Middle frontal gyrus (tissue), 1 donor: ENCODE results near the gene DBP.
"Not testable (repeated sequence)": the region's sequence is repeated elsewhere in the genome, so short reads cannot be mapped to it uniquely, and the experiment has no call there.

ENCODE experiments used
- DNase-seq: peaks from one replicate; pipeline ENCODE4 v3.0.0-alpha.2; 2015; ENCODE audit warnings: low spot score; ENCODE audit errors: extremely low spot score

DBP gene, protein sequence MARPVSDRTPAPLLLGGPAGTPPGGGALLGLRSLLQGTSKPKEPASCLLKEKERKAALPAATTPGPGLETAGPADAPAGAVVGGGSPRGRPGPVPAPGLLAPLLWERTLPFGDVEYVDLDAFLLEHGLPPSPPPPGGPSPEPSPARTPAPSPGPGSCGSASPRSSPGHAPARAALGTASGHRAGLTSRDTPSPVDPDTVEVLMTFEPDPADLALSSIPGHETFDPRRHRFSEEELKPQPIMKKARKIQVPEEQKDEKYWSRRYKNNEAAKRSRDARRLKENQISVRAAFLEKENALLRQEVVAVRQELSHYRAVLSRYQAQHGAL

DNA sequence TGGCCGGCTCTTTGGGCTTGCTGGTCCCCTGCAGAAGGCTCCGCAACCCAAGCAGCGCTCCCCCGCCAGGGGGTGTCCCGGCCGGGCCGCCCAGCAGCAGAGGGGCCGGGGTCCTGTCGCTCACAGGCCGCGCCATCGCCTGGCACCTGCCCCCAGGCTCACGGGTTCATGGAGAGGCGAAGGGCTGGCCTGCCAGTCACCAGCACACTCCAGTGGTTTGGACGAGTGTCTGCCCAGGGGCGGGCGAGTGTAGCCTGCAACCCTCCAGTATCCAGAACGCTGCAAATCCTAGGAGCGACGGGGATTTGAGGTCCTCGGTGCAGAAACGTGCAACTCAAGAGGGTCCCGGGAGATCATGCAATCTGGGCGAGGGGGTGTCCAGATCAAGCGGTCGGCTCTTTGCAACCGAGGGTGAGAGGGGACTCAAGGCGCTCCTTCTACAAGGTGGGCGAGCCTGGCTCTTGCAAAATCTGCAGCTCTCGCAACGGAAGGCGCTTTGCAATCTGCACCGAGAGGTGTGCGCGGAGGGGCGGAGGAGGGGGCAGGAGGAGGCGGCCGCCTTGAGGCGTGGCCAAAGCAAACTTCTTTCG is at the start of gene DBP:
TSS of gene DBP (minus strand) at position 521 of the 590 bp plus-strand sequence. CDS start at position 136, 385 bp downstream.
- no peak for DNase-seq

DNA sequence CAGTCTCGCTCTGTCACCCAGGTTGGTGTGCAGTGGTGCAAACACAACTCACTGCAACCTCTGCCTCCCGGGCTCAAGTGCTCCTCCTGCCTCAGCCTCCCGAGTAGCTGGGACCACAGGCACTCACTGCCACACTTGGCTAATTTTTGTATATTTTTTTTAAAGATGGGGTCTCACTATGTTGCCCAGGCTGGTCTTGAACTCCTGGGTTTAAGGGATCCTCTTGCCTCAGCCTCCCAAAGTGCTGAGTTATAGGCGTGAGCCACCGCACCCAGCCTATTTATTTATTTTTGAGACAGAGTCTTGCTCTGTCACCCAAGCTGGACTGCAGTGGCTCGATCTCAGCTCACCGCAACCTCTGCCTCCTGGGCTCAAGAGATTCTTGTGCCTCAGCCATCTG is 49.5 kb upstream of the DBP start:
- DNase-seq, result not testable (repeated sequence)

DNA sequence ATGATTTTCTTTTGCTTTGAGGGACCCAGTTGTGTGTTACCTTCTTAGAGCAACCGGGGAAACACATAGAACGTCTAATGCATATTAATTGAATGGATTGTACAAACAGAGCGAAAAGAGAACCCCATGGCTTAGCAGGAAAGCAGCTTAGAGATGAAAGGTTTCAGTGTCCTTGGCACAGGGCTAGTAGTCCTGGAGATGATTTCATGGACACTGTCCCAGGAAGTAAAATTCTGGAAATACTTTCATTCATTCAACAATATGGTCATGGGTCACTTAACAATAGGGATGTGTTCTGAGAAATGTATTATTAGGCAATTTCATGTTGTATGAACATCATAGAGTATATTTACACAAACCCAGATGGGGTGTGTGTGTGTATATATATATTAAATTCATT is 48.9 kb upstream of the DBP start:
- no peak for DNase-seq

DNA sequence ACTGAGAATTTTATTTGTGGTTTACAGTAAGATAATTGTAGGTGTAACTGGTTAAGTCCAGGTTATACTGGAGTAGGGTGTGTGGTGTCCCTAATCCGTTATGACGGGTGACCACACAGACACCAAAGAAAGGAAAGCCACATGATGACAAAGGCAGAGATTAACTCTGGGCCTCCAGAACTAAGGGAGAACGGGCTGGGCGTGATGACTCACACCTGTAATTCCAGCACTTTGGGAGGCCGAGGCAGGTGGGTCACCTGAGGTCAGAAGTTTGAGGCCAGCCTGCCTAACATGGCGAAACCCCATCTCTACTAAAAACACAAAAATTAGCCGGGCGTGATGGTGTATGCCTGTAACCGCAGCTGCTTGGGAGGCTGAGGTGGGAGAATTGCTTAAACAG is 48.4 kb upstream of the DBP start:
- DNase-seq, result no peak

DNA sequence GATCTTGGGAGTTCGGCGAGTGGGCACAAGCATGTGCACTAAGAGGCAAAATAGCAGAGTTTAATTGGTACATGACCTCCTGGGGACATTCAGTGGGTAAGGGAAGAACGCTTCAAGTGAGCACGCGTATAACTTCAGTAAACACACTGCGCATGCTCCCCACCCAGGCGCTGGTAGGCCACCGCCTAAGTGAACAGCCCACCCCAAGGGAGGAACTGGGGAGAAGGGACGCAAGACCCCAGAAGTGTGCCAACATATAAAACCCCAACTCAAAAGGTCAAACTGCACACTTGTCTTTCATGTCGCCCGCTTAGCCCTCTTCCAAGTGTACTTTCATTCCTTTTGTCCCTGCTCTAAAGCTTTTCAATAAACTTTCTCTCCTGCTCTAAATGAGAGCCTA is 46.2 kb upstream of the DBP start:
- peak; percentile 33 for DNase-seq

DNA sequence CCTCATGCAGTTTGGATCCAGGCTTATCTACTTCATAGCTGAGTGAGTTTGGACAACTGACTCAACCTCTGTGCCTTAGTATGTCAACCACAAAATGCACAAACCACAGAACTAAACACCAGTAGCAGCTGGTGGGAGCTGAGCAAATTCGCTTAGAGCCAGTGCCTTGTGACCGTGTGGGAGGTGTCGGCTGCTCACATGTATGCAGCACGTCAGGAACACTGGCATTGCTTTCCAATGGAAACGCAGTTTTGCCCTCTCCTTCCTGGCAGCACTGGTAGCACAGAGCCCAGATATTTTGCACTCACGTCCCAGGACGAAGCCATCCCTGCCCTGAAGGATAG is 43.9 kb upstream of the DBP start:
- DNase-seq, result peak; percentile 35

DNA sequence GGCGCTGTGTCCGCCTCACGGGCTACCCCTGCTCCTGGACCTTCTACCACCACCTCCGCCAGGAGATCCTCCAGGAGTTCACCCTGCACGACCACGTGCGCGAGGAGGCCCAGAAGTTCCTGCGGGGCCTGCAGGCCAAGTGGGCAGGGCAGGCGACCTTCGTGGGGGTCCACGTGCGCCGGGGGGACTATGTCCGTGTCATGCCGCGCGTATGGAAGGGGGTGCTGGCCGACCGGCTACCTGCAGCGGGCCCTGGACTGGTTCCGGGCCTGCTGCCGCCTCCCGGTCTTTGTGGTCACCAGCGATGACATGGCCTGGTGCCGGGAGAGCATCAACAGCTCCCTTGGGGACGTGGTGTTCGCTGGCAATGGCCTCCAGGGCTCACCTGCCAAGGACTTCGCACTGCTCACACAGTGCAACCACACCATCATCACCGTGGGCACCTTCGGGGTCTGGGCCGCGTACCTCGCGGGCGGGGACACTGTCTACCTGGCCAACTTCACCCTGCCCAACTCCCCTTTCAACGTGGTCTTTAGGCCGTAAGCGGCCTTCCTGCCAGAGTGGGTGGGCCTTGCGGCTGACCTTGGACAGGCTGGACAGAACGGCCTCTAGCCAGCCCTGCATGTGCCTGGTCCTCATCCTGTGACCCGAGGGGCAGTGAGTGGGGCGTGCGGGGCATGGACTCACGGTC is 43.4 kb upstream of the DBP start:
- DNase-seq, result no peak

DNA sequence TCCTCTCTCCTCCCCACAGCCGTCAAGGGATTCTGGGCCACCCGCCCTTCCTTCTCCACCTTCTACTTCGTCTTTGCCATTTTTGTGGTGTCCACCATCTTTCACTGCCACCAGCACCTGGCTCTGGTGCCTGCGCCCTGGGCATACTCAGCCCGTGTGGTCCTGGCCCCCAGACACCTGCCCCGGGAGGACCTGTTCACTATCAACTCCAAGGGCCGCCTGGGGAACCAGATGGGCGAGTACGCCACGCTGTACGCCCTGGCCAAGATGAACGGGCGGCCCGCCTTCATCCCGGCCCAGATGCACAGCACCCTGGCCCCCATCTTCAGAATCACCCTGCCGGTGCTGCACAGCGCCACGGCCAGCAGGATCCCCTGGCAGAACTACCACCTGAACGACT is 42.8 kb upstream of the DBP start:
- not testable (repeated sequence) for DNase-seq

DNA sequence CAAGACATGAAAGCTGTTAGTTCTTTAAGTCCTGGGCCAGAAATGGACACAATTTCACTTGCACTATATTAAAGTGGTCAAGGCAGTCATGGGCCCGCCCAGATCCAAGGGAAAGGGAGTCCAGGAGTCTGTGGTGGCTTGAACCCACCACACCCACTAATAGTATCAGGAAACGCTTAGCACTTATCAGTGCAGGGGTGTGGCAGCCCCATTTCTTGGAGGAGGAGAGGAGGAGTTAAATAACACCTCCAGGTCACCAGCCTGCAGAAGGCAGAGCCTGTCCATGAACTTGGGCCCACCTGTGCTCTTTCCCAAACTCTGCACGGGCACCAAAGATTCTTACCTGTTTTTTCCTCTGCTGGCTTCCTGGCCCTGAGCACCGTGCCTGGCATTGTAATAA is 41.0 kb upstream of the DBP start:
- no peak for DNase-seq

DNA sequence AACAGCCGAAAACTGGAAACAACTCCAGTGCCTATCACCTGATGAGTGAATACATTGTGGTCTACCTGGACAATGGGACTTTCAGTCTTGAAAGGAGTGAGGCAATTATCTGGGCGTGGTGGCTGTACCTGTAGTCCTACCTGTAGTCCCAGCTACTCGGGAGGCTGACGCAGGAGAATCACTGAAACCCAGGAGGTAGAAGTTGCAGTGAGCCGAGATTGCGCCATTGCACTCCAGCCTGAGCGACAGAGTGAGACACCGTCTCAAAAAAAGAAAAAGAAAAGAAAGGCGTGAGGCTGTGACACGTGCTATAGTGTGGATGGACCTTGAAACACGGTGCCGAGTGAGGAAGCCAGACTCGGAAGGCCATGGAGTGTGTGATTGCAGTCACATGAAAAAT is 39.7 kb upstream of the DBP start:
- no peak for DNase-seq

DNA sequence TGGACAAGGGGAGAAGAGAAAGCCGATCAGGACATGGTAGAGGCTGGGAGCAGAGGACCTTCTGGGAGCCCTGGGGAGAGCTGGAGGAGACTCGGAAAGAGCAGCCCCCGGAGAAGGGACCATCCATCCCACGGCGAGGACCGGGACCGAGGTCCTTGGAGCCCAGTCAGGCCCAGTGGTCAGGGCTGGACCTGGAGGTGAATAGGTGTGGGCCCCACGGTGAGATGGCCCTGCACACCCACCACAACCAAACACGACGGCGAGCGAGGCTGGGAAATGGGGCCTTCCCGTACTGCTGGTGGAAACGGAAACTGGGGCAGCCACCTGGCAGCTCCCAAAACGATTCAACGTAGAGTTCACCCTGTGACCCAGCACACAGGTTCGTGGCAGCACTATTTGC is 39.3 kb upstream of the DBP start:
- no peak for DNase-seq

DNA sequence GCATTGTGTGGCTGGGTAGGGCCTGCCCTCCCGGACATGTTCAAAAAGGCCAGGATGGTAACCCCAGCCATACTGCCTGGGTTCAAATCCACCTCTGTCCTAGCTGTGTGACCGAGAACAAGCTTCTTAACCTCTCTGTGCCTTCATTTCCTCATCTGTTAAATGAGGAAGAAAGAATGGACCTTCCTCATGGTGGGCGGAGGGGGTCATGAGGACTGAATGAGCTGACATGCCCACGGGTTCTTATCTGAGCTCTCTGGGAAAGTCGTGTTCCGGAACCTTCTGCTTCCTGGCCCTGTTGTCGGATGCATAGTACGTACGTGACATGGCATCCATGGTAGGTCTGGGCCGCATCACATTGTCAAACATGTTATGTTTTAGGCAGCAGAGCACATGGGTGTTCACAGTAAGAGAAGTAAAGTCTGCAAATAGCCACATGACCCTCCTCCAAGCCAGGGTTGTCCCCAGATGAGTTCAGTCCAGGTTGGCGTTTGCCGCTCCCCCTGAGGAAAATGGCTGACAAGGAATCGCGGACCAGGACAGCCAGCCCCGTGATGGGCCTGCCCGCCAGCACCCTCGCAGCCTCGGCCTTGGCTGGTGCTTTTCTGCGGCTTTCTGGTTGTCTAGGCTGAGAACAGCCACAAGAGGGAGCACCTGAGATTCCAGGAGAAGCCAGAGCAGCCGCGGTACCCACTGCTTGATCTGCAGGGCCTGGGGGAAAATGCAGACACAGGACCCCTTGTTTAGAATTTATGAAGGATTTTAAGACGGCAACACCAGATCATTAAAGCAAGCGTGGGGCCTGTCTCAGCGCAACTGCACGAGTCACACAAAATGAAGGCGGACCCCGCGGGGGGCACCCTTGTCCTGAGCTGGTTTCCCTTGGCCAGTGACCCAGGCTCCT is 38.0 kb upstream of the DBP start:
- peak; percentile 83 for DNase-seq

DNA sequence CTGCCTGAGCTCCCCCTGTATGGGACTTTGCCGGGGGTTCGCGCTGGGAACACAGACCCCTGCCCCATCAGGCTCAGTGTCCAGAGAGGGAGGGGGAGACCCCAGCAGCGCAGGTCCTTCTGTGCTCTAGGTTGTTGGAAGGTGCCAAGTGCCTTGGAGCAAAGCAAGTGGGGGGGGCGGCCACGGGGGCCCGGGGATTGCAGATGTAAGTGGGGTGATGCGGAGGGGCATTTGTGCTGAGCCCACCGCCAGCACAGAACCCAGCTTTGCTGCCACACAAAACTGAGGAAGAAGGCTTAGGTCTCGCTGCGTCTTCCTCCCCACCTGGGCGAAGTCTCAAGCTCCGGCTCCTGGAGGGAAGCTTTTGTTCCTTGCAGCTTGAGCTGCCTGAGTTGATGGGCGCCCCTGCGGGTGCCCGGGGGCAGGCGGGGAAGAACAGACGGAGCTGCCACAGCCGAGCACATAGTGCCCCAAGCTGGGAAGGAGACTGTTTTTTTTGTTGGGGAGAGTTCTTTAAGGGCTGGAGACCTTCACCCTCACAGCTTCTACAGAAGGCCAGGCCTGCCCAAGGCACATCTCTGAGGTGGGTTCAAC is 37.1 kb upstream of the DBP start:
- DNase-seq, result no peak

DNA sequence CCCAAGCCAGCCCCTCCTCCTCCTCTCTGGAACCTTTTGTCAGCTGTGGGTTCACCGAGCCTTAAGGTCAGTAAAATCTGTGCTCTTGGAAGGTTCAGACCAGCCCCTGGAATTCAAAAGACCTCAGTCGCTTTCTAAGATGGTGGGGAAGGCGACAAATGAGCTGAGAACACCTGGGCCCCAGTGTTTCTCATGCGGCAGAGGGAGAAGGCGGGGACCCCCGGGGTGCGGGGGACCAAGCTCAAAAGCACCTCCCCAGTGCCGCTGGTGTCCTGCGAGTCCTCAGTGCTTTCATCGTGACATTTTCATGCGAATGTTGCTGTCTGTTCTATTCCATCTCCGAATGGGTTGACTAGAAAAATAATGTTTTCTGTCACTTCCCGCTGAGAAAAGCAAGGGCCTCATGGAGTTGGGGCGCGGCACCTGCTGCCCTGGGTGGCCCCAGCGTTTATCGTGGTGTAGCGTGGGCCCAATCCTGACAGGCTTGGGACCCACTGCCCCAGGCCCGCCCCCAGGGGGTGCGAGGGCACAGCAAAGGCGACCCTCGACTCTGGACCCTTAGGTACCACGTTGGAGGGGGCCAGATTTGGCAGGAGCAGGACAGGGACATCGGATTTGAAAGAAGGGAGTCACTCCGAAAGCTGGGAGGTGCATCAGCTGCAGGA is 36.4 kb upstream of the DBP start:
- DNase-seq, result no peak

DNA sequence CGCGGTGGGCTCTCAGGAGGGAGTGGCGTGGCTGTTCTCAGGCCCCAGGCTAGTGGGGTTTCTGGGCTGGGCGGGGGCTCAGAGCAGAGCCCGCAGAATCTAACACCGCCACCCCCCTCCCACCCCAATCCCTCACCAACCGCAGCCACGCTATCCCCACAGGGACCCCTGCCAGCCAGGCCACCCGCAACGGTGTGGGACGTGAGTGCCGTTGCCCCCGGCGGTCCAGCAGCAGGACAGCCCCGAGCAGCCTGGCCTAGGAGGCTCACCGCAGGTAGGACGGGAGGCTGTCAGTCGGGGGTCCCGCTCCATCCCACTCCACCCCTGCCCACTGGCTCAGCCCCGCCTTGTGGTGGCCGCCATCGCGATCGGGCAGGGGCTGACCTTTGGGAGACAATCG is 35.8 kb upstream of the DBP start, which contains the start of gene NTN5:
TSS of gene NTN5 (minus strand) at position 24 of the 400 bp plus-strand sequence. CDS start 2,031 bp downstream, outside the sequence.
- no peak for DNase-seq

DNA sequence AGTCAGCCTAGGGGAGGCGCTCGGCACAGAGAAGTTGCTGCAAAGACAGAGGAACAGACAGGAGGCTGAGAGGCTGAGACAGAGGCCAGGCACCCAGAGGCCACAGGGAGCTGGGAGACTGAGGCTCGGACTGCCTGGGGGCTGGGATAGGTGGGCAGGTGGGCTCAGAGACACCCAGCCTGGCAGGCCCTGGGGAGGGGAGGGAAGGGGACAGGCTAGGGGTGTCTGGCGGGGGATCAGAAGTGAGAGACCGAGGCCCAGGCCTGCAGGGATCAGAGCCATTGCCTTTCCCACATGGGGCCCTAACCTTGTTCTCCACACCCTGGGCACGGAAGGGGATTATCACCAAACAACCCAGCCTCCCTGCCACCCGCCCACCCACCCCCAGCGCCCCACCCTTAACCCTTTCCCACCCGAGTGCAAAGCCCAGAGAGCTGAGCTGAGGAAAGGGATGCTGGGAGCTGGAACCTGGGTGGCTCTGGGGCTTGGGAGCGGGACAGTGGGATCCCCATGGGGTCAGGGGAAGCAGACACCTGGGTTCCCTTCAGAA is 34.3 kb upstream of the DBP start:
- DNase-seq, result no peak

DNA sequence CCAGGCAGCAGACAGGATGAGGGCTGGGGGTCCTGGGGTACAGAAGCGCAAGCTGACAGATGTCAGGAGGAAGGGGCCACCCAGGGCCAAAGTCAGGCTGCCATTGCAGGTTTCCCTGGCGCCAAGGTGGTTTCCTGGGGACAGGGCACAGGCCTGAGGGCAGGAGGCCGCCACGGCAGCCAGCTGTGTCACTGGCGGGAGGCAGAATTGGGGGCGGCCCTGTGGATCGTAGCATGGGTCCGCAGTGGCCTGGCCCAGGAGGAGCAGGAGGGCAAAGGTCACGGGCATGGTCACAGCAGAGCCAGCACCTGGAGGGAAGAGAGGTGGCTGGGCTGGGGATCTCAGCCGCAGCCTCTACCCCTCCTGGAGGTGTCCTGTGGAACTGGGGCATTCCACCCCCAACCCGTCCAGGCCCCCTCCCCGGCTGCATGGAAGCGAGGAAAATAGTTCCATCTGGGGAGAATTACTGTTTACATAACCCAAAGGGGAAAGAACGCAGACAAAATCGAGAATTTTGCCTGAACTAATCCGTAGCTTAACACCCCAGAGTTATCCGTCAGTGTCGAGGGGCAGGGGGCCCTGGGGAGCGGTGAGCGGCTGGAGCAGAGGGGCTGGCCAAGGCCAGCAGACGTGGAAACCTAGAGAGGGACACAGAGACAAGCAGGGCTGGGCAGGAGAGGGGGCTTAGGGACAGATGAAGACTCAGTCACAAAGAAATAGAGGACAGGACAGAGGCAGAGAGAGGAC is 33.7 kb upstream of the DBP start:
- no peak for DNase-seq

DNA sequence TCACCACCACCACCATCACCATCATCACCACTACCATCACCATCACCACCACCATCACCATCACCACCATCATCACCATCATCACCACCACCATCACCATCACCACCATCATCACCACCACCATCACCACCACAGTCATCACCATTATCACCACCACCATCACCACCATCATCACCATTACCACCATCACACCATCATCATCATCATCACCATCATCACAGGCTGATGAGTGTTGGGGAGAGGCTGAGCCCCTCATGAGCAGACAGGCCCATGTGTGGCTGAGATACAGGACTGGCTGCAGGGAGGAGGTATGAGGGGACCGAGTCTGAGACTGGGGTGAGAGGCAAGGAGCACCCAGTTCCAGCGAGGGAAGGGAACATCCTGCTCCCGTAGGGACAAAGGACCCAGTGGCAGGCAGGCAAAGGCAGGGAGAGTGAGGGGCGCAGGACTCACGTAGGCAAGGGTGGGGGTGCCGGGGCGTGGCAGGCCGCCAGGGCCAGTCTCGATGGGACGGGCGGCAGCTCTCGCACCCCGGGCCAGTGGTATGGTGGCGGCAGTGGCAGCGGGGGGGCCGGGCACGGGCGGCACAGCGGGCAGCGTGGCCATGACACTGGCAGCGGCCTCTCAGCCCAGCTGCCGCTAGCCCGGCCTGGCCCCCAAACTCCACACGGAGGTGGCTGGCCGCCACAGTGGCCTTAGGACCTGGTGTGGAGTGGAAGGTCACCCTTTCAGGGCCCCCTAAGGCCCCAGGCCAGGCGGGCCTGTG is 32.9 kb upstream of the DBP start:
- DNase-seq, result no peak

DNA sequence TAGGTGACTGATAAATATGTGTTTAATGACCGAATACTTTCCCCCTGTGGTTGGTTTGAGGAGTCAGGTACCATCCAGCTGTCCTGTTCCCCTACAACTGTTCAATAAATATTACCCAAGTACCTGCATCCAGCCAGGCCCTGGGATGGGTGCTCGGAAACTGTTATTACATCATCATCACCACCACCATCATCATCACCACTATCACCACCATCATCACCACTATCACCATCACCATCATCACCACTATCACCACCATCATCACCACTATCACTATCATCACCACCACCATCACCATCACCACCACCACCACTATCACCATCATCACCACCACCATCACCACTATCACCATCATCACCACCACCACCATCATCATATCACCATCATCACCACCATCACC is 31.6 kb upstream of the DBP start:
- no peak for DNase-seq
